ENCODE results near the gene TLDC2.

DNA sequence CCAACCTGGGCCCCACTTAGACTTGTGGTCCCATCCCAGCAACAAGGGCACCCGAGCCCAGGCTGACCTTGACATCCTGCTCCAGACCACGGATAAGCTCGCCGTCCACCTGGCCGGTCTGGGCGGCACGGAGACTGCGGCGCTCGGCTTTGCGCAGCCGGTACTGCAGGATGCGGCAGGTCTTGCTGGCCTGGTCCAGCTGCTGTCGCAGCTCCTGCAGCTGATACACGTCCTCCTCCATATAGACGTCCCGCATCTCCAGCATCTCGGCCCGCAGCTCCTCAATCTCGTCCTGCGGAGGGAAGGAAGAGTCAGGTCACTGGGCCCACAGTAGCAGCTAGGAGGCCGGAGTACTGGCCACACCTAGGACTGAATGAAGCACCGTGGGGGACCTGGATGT lies 36.8 kb upstream of the TLDC2 start:
- TF ChIP-seq, protein P1, sequence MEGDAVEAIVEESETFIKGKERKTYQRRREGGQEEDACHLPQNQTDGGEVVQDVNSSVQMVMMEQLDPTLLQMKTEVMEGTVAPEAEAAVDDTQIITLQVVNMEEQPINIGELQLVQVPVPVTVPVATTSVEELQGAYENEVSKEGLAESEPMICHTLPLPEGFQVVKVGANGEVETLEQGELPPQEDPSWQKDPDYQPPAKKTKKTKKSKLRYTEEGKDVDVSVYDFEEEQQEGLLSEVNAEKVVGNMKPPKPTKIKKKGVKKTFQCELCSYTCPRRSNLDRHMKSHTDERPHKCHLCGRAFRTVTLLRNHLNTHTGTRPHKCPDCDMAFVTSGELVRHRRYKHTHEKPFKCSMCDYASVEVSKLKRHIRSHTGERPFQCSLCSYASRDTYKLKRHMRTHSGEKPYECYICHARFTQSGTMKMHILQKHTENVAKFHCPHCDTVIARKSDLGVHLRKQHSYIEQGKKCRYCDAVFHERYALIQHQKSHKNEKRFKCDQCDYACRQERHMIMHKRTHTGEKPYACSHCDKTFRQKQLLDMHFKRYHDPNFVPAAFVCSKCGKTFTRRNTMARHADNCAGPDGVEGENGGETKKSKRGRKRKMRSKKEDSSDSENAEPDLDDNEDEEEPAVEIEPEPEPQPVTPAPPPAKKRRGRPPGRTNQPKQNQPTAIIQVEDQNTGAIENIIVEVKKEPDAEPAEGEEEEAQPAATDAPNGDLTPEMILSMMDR (IDR thresholded peaks at IDR 0.05): no peak
- no peak for TF ChIP-seq ZFX (IDR thresholded peaks at IDR 0.05; ENCODE audit: borderline replicate concordance)
